ENCODE results near the gene MBD3.

- no peak for TF ChIP-seq CTCF (IDR thresholded peaks at IDR 0.05)
- TF ChIP-seq EP300 (IDR thresholded peaks at IDR 0.05), result no peak
- TF ChIP-seq POLR2AphosphoS5 (IDR thresholded peaks at IDR 0.05), result no peak
- TF ChIP-seq POLR2A (IDR thresholded peaks at IDR 0.05), result no peak
Measured at GRCh38 chr19:1613808-1614570, 21.3 kb upstream of the MBD3 start.
